BLaER1 (cell line): Measurements from ENCODE around the gene LATS2.
A peak's percentile ranks its signal among the peaks of the same experiment; 100 is the strongest.

ENCODE experiments used
- H3K27ac ChIP-seq: shearing (Covaris generic); formaldehyde crosslinking; 2 replicates; pipeline ENCODE4 v1.8.1; 2022
- H3K27me3 ChIP-seq: shearing (Covaris generic); formaldehyde crosslinking; 2 replicates; pipeline ENCODE4 v1.8.1; 2022
- H3K36me3 ChIP-seq: shearing (Covaris generic); formaldehyde crosslinking; 2 replicates; pipeline ENCODE4 v1.8.1; 2022
- H3K4me1 ChIP-seq: shearing (Covaris generic); formaldehyde crosslinking; 2 replicates; pipeline ENCODE4 v1.8.1; 2022
- H3K4me2 ChIP-seq: shearing (Covaris generic); formaldehyde crosslinking; 2 replicates; pipeline ENCODE4 v1.8.1; 2022
- H3K4me3 ChIP-seq: shearing (Covaris generic); formaldehyde crosslinking; 2 replicates; pipeline ENCODE4 v1.8.1; 2022
- H3K9ac ChIP-seq: shearing (Covaris generic); formaldehyde crosslinking; 2 replicates; pipeline ENCODE4 v1.8.1; 2022
- H3K9me3 ChIP-seq: shearing (Covaris generic); formaldehyde crosslinking; 2 replicates; pipeline ENCODE4 v1.8.1; 2022
- H4K20me1 ChIP-seq: shearing (Covaris generic); formaldehyde crosslinking; 2 replicates; pipeline ENCODE4 v1.8.1; 2022
- Cebpa-rat ChIP-seq: shearing (Covaris generic); IDR thresholded peaks from 2 replicates; pipeline ENCODE4 v1.8.1; 2022

Gene LATS2

GRCh38 chr13:20988909-20989655 lies 72.3 kb downstream of the LATS2 start:
- no peak overlapping the region for H3K4me3 ChIP-seq
- H4K20me1 ChIP-seq = no peaks in the 10 kb centered on the region
- peak overlapping the region; percentile 70; the same call in 1 of the 2 replicates for H3K27ac ChIP-seq
- H3K4me1 ChIP-seq = peaks cover 44% of the 10 kb centered on the region
- H3K9ac ChIP-seq = no peak overlapping the region
- no peaks in the 10 kb centered on the region for H3K27me3 ChIP-seq
- no peak overlapping the region for H3K4me2 ChIP-seq
- no peak for TF ChIP-seq Cebpa-rat
- peaks cover 21% of the 10 kb centered on the region for H3K9me3 ChIP-seq
- peaks cover 69% of the 10 kb centered on the region for H3K36me3 ChIP-seq

GRCh38 chr13:20988033-20988908 lies 73.1 kb downstream of the LATS2 start:
- TF ChIP-seq Cebpa-rat = no peak
- Histone ChIP-seq H3K9me3 (peaks cover 21% of the 10 kb centered on the region), H3K4me1 (peaks cover 36% of the 10 kb centered on the region), H3K27ac (no peak overlapping the region), H3K9ac (no peak overlapping the region), H4K20me1 (no peaks in the 10 kb centered on the region), H3K36me3 (peaks cover 77% of the 10 kb centered on the region), H3K4me3 (no peak overlapping the region), H3K27me3 (no peaks in the 10 kb centered on the region), H3K4me2 (no peak overlapping the region)

DNA sequence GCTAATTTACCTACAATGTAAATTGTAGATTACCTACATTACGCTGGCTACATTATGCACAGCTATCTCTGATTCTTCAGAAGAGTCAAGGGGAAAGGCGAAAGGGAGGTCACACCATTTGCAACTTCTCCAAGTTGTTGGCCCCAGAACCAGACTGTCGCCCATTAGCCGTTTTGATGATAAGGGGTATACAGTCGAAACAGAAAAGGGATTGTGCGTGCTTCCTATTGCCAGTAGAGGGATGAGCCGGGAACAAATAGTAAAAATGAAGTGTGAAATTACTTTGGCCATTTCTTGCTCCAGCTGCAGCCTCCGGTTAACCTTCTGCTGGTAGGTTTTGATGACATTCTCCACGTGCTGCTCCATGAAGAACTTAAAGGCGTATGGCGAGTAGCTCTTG lies 73.8 kb downstream of the LATS2 start:
- TF ChIP-seq Cebpa-rat = no peak
- Histone ChIP-seq H3K36me3 (peaks cover 84% of the 10 kb centered on the region), H4K20me1 (no peaks in the 10 kb centered on the region), H3K27me3 (no peaks in the 10 kb centered on the region), H3K4me3 (no peak overlapping the region), H3K9me3 (peaks cover 21% of the 10 kb centered on the region), H3K4me1 (peaks cover 29% of the 10 kb centered on the region), H3K27ac (no peak overlapping the region), H3K9ac (no peak overlapping the region), H3K4me2 (no peak overlapping the region)

GRCh38 chr13:20984879-20985278 lies 76.5 kb downstream of the LATS2 start:
- Histone ChIP-seq H3K4me3 (no peak overlapping the region), H3K9ac (no peak overlapping the region), H3K36me3 (peaks cover 89% of the 10 kb centered on the region), H3K4me1 (peaks cover 17% of the 10 kb centered on the region; the same call in 1 of the 2 replicates), H4K20me1 (no peaks in the 10 kb centered on the region), H3K27ac (no peak overlapping the region), H3K9me3 (peaks cover 21% of the 10 kb centered on the region), H3K4me2 (no peak overlapping the region), H3K27me3 (no peaks in the 10 kb centered on the region)
- TF ChIP-seq Cebpa-rat = no peak

- peaks cover 89% of the 10 kb centered on the region for H3K36me3 ChIP-seq
- H3K4me3 ChIP-seq = no peak overlapping the region
- H3K27ac ChIP-seq = no peak overlapping the region
- peaks cover 15% of the 10 kb centered on the region; the same call in 1 of the 2 replicates for H3K4me1 ChIP-seq
- TF ChIP-seq Cebpa-rat = no peak
- H4K20me1 ChIP-seq = no peaks in the 10 kb centered on the region
- no peak overlapping the region for H3K9ac ChIP-seq
- H3K9me3 ChIP-seq = peaks cover 9% of the 10 kb centered on the region
- H3K4me2 ChIP-seq = no peak overlapping the region
- H3K27me3 ChIP-seq = no peaks in the 10 kb centered on the region
Measured at GRCh38 chr13:20983386-20983785, 78.0 kb downstream of the LATS2 start.

- H3K4me2 ChIP-seq = no peak overlapping the region
- H3K27me3 ChIP-seq = no peaks in the 10 kb centered on the region
- H3K27ac ChIP-seq = peak overlapping the region; percentile 19; the same call in 1 of the 2 replicates
- peaks cover 12% of the 10 kb centered on the region for H3K9me3 ChIP-seq
- peaks cover 23% of the 10 kb centered on the region for H3K4me1 ChIP-seq
- H3K9ac ChIP-seq = no peak overlapping the region
- no peak overlapping the region for H3K4me3 ChIP-seq
- no peak for TF ChIP-seq Cebpa-rat
- peaks cover 86% of the 10 kb centered on the region for H3K36me3 ChIP-seq
- no peaks in the 10 kb centered on the region for H4K20me1 ChIP-seq
Measured at GRCh38 chr13:20981370-20982095, 79.9 kb downstream of the LATS2 start.

DNA sequence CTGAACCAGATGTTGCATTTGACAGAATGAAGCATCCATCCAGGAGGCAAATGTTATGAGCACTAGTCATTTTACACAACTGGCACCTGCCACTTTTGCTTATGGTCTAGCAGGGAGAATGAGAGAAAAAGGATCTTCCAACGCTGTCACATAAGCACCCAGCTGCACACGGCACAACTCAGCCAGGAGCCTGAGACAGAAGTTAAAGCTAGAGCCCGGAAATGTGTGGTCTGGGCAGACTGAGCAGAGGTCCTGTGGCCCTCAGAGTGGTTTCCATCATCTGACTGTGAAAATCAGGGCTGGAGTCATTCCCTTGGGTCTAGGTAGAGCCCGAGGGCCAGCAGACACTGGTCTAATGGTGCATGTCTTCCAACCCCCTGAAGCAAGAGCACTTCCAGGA lies 80.5 kb downstream of the LATS2 start:
- Histone ChIP-seq H3K4me1 (peaks cover 30% of the 10 kb centered on the region), H3K4me2 (no peak overlapping the region), H3K27ac (peak overlapping the region; percentile 19; the same call in 1 of the 2 replicates), H3K27me3 (no peaks in the 10 kb centered on the region), H3K36me3 (peaks cover 80% of the 10 kb centered on the region), H3K9ac (no peak overlapping the region), H3K9me3 (peaks cover 17% of the 10 kb centered on the region), H3K4me3 (no peak overlapping the region), H4K20me1 (no peaks in the 10 kb centered on the region)
- TF ChIP-seq Cebpa-rat = no peak

GRCh38 chr13:20980430-20980829 lies 81.0 kb downstream of the LATS2 start:
- H4K20me1 ChIP-seq = no peaks in the 10 kb centered on the region
- H3K4me2 ChIP-seq = no peak overlapping the region
- no peak overlapping the region for H3K9ac ChIP-seq
- H3K4me1 ChIP-seq = peaks cover 34% of the 10 kb centered on the region
- no peak for TF ChIP-seq Cebpa-rat
- H3K4me3 ChIP-seq = no peak overlapping the region
- no peaks in the 10 kb centered on the region for H3K27me3 ChIP-seq
- peak overlapping the region; percentile 27 for H3K27ac ChIP-seq
- peaks cover 79% of the 10 kb centered on the region for H3K36me3 ChIP-seq
- H3K9me3 ChIP-seq = peaks cover 17% of the 10 kb centered on the region

- peaks cover 45% of the 10 kb centered on the region for H3K4me1 ChIP-seq
- TF ChIP-seq Cebpa-rat = no peak
- peaks cover 77% of the 10 kb centered on the region for H3K36me3 ChIP-seq
- no peaks in the 10 kb centered on the region for H4K20me1 ChIP-seq
- peak overlapping the region; percentile 75; the same call in 1 of the 2 replicates for H3K27ac ChIP-seq
- H3K9me3 ChIP-seq = peaks cover 17% of the 10 kb centered on the region
- no peak overlapping the region for H3K4me3 ChIP-seq
- H3K27me3 ChIP-seq = no peaks in the 10 kb centered on the region
- no peak overlapping the region for H3K9ac ChIP-seq
- H3K4me2 ChIP-seq = peak overlapping the region; percentile 53; the same call in 1 of the 2 replicates
Measured at GRCh38 chr13:20977394-20977793, 84.0 kb downstream of the LATS2 start.
